Lower lobe of right lung (tissue), 2 donors: Measurements from ENCODE around the gene UCN2. TPM values are rescaled to one million over a fixed set of nuclear protein-coding genes. Genes with fewer than 3 reads are reported as not detected.

Experiments
- ATAC-seq, 2 donors: fragments of 200-7000 bp; cut with Tn5 transposase; one replicate each; pipeline ENCODE4 v1.9.1; 2020 to 2022; ENCODE audit warnings: mild to moderate bottlenecking in 2 of 2, moderate library complexity in 2 of 2
- DNase-seq: peaks from one replicate; pipeline ENCODE4 v3.0.0-alpha.2; 2020
- H3K27ac ChIP-seq: fragments of 200-600 bp; one replicate; pipeline ENCODE4 v1.8.0; 2022
- H3K27me3 ChIP-seq: fragments of 200-600 bp; one replicate; pipeline ENCODE4 v1.8.0; 2022; ENCODE audit warnings: low read depth
- H3K36me3 ChIP-seq: fragments of 200-600 bp; one replicate; pipeline ENCODE4 v1.8.0; 2022; ENCODE audit warnings: mild to moderate bottlenecking
- H3K4me1 ChIP-seq: fragments of 200-600 bp; one replicate; pipeline ENCODE4 v1.8.0; 2022
- H3K4me3 ChIP-seq: fragments of 200-600 bp; one replicate; pipeline ENCODE4 v1.8.0; 2022; ENCODE audit warnings: mild to moderate bottlenecking
- H3K9me3 ChIP-seq: fragments of 200-600 bp; one replicate; pipeline ENCODE4 v1.8.0; 2022
- CTCF ChIP-seq: fragments of 200-600 bp; IDR thresholded peaks from one replicate; pipeline ENCODE4 v1.8.0; 2022; ENCODE audit warnings: antibody characterized with exemption, mild to moderate bottlenecking
- intact Hi-C: fragments of 100-400 bp; cut with DNase I; formaldehyde crosslinking; loops from one replicate; pipeline ENCODE4 v1.11.0; 2022
- total RNA-seq: library from RNA; stranded (reverse); fragmentation: NEBNext Ultra II Directional; extraction: Animal tissue kit (Norgen Biotek cat#: 25700); gene quantifications from one replicate; pipeline ENCODE4 v1.2.1, GENCODE V29; 2021
- donor health status: DM: no; HTN: yes; CAD: no; lungs with severe emphysema.

UCN2 gene
- total RNA-seq, 1 donor from 2014 or later, result 0.32 TPM

DNA sequence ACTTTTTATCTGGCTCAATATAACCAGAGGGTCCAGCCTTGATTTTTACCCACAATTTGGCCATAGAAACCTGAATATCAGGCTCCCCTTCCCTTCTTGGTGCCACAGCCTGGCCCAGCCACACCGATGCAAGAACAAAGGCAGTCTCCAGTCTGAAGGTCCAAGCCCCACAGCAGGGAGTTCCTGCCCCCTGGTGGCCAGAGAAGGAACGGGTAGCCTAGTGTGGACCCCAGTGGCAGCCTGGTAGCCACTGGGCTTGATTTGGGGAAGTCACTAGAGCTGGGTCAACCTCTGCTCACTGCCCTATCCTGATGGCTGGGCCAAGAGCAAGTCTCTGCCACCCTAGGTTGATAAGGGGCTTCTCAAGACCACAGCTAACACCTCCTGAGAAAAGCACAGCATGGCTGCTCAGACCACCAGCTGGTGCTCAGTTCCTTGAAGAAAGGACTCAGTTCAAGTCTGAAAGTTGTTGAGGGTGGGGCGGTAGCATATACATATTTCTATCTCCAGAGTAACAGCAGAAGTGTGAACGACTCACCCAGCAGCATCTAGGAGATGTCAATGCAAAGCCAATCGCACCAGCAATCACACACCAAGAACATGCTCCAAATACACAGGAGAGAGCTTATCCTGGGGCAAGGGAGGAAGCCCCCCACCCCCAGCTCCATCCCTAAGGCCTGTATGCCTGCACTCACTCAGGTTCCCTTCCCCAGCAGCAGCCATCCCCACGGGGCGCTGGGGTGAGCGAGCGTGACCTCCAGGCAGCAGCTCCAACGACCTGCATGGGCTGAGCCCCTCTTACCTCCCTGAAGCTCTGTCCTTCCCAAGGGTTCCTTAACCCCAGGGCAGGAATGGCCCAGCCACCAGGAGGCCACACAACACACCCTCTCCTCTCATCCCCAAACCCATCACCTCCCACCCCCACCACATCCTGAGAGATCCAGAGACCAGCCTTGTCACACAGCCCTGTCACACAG is 14.6 kb downstream of the UCN2 start:
- Histone ChIP-seq H3K4me3 (no peak overlapping the region), H3K36me3 (peaks cover 5% of the 10 kb centered on the region), H3K27ac (no peak overlapping the region), H3K4me1 (peaks cover 7% of the 10 kb centered on the region), H3K9me3 (no peaks in the 10 kb centered on the region), H3K27me3 (no peaks in the 10 kb centered on the region)
- intact Hi-C loops, result no loop called here
- DNase-seq (peak; percentile 90), ATAC-seq (peak; percentile 91 to 92)
- TF ChIP-seq CTCF, result peak; percentile 96

- no peaks in the 10 kb centered on the region for H3K27me3 ChIP-seq
- ATAC-seq (no peak), DNase-seq (no peak)
- no peaks in the 10 kb centered on the region for H3K9me3 ChIP-seq
- H3K27ac ChIP-seq, result no peak overlapping the region
- TF ChIP-seq CTCF, result no peak
- peaks cover 13% of the 10 kb centered on the region for H3K4me1 ChIP-seq
- intact Hi-C loops, result no loop called here
- H3K36me3 ChIP-seq, result peaks cover 5% of the 10 kb centered on the region
- H3K4me3 ChIP-seq, result no peak overlapping the region
These were observed 15.5 kb downstream of the UCN2 start for GRCh38 chr3:48548126-48548525.

GRCh38 chr3:48546203-48546829 is 17.3 kb downstream of the UCN2 start:
- no peaks in the 10 kb centered on the region for H3K27me3 ChIP-seq
- peaks cover 16% of the 10 kb centered on the region for H3K4me1 ChIP-seq
- TF ChIP-seq CTCF, result no peak
- no peaks in the 10 kb centered on the region for H3K9me3 ChIP-seq
- no peak for DNase-seq
- no peak for ATAC-seq
- H3K4me3 ChIP-seq, result no peak overlapping the region
- H3K27ac ChIP-seq, result no peak overlapping the region
- intact Hi-C loops, result no loop called here
- peaks cover 5% of the 10 kb centered on the region for H3K36me3 ChIP-seq

- TF ChIP-seq CTCF, result no peak
- H3K36me3 ChIP-seq, result peaks cover 5% of the 10 kb centered on the region
- H3K27ac ChIP-seq, result no peak overlapping the region
- ATAC-seq (no peak), DNase-seq (no peak)
- intact Hi-C loops, result no loop called here
- no peaks in the 10 kb centered on the region for H3K27me3 ChIP-seq
- no peak overlapping the region for H3K4me3 ChIP-seq
- peaks cover 16% of the 10 kb centered on the region for H3K4me1 ChIP-seq
- H3K9me3 ChIP-seq, result no peaks in the 10 kb centered on the region
These were observed 19.4 kb downstream of the UCN2 start for GRCh38 chr3:48544141-48544540.

DNA sequence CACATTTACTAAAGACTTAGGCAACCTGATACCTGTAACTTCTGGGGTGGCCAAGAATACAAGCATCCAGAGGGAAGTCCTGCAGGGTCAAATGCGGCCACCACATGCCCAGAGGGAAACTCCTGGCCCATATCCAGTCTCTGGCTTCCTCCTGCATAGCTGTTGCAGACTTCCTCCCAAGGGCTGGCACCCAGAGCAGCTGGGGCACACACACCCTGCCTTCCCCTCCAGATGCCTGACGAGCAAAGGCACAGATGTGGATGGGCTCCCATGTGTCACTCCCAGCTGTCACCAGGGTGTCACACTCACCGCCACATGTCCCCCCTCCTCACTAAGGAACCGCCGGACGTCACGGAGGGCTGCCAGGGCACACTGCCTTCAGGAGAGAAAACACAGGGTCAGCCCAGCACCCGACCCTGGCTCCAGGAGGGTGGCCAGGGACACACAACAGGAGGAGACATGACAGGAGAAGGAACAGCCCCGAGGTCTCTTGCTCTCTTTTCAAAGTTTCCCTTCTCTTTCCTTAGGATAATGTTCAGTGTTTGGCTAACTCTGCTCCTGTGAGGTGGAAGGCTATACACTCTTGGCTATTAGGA is 20.2 kb downstream of the UCN2 start:
- Histone ChIP-seq H3K27ac (peak overlapping the region; percentile 18), H3K4me1 (peaks cover 9% of the 10 kb centered on the region), H3K9me3 (no peaks in the 10 kb centered on the region), H3K4me3 (no peak overlapping the region), H3K27me3 (no peaks in the 10 kb centered on the region), H3K36me3 (peaks cover 5% of the 10 kb centered on the region)
- intact Hi-C loops, result no loop called here
- TF ChIP-seq CTCF, result no peak
- DNase-seq (peak; percentile 65), ATAC-seq (peak; percentile 60 to 79)
